ENCODE measurements around the gene TTLL11. TPM values are rescaled to one million over a fixed set of nuclear protein-coding genes. Genes with fewer than 3 reads are reported as not detected.

The TTLL11 gene
- polyA plus RNA-seq, 1 donor from 2014 or later = 8.0 TPM

DNA sequence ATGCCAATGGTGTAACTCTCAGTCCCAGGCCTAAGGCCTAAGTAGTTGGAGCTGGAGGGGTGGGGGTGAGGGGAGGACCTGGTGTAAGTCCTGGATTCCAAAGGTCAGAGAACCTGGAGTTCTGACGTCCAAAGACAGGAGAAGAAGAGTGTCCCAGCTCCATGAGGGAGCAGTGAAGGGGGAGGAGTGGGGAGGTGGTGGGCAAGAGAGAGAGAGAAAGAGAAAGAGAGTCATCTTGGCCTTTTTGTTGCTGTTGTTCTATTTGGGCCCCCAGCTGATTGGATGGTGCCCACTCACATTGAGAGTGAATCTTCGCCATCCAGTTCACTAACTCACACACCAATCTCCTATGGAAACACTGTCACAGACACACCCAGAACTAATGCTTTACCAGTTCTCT, 242.7 kb downstream of the TTLL11 start:
- no peaks in the 10 kb centered on the region for H4K20me1 ChIP-seq (ENCODE audit: insufficient read depth)
- H3K9me2 ChIP-seq (ENCODE audit: insufficient read depth, low read length) = no peaks in the 10 kb centered on the region
- H3K4me2 ChIP-seq (ENCODE audit: low read length) = no peak overlapping the region
- no peaks in the 10 kb centered on the region for H3K9me3 ChIP-seq (ENCODE audit: low read length)
- H2AFZ ChIP-seq (ENCODE audit: low read depth, low read length) = no peak overlapping the region
- no peak overlapping the region for H3K27ac ChIP-seq (ENCODE audit: low read length)
- no peak overlapping the region for H3K9ac ChIP-seq (ENCODE audit: low read length)
- no peak overlapping the region for H3K4me3 ChIP-seq (ENCODE audit: low read length)
- no peaks in the 10 kb centered on the region for H3F3A ChIP-seq (ENCODE audit: insufficient read depth, low read length, poor library complexity, severe bottlenecking)
- TF ChIP-seq, protein P1, sequence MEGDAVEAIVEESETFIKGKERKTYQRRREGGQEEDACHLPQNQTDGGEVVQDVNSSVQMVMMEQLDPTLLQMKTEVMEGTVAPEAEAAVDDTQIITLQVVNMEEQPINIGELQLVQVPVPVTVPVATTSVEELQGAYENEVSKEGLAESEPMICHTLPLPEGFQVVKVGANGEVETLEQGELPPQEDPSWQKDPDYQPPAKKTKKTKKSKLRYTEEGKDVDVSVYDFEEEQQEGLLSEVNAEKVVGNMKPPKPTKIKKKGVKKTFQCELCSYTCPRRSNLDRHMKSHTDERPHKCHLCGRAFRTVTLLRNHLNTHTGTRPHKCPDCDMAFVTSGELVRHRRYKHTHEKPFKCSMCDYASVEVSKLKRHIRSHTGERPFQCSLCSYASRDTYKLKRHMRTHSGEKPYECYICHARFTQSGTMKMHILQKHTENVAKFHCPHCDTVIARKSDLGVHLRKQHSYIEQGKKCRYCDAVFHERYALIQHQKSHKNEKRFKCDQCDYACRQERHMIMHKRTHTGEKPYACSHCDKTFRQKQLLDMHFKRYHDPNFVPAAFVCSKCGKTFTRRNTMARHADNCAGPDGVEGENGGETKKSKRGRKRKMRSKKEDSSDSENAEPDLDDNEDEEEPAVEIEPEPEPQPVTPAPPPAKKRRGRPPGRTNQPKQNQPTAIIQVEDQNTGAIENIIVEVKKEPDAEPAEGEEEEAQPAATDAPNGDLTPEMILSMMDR (IDR thresholded peaks at IDR 0.05; ENCODE audit: poor library complexity, severe bottlenecking) = no peak
- no peak for TF ChIP-seq TAF1 (IDR thresholded peaks at IDR 0.05; ENCODE audit: low read depth)
- TF ChIP-seq, protein P2, sequence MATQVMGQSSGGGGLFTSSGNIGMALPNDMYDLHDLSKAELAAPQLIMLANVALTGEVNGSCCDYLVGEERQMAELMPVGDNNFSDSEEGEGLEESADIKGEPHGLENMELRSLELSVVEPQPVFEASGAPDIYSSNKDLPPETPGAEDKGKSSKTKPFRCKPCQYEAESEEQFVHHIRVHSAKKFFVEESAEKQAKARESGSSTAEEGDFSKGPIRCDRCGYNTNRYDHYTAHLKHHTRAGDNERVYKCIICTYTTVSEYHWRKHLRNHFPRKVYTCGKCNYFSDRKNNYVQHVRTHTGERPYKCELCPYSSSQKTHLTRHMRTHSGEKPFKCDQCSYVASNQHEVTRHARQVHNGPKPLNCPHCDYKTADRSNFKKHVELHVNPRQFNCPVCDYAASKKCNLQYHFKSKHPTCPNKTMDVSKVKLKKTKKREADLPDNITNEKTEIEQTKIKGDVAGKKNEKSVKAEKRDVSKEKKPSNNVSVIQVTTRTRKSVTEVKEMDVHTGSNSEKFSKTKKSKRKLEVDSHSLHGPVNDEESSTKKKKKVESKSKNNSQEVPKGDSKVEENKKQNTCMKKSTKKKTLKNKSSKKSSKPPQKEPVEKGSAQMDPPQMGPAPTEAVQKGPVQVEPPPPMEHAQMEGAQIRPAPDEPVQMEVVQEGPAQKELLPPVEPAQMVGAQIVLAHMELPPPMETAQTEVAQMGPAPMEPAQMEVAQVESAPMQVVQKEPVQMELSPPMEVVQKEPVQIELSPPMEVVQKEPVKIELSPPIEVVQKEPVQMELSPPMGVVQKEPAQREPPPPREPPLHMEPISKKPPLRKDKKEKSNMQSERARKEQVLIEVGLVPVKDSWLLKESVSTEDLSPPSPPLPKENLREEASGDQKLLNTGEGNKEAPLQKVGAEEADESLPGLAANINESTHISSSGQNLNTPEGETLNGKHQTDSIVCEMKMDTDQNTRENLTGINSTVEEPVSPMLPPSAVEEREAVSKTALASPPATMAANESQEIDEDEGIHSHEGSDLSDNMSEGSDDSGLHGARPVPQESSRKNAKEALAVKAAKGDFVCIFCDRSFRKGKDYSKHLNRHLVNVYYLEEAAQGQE (IDR thresholded peaks at IDR 0.05; ENCODE audit: borderline replicate concordance) = no peak
- no peaks in the 10 kb centered on the region for H3K36me3 ChIP-seq (ENCODE audit: insufficient read depth, low read length)
- H3K27me3 ChIP-seq (ENCODE audit: insufficient read depth, low read depth, low read length) = no peaks in the 10 kb centered on the region
- H3K79me2 ChIP-seq (replicated peaks; ENCODE audit: insufficient read depth, low read length) = no peaks in the 10 kb centered on the region

DNA sequence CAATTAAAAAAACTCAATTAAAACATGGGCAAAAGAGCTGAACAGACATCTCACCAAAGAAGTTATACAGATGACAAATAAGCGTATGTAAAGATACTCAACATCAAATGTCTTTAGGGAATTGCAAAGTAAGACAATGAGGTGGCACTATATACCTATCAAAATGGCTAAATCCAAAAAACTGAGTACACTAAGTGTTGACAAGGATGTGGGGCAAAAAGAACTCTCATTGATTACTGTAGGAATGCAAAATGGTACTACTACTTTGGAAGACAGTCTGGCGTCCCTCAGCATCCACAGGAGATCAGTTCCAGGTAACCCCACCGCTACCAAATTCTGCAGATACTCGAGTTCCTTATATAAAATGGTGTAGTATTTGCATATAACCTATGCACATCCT, 243.6 kb downstream of the TTLL11 start:
- no peak overlapping the region for H2AFZ ChIP-seq (ENCODE audit: low read depth, low read length)

More for the DNA sequence above, 243.6 kb downstream of the TTLL11 start:
- H3K36me3 ChIP-seq (ENCODE audit: insufficient read depth, low read length) = no peaks in the 10 kb centered on the region
- no peaks in the 10 kb centered on the region for H3K9me2 ChIP-seq (ENCODE audit: insufficient read depth, low read length)
- no peaks in the 10 kb centered on the region for H3F3A ChIP-seq (ENCODE audit: insufficient read depth, low read length, poor library complexity, severe bottlenecking)
- no peak overlapping the region for H3K27ac ChIP-seq (ENCODE audit: low read length)
- H3K4me2 ChIP-seq (ENCODE audit: low read length) = no peak overlapping the region
- H3K9me3 ChIP-seq (ENCODE audit: low read length) = no peaks in the 10 kb centered on the region
- TF ChIP-seq, protein P2 (IDR thresholded peaks at IDR 0.05; ENCODE audit: borderline replicate concordance) = no peak
- TF ChIP-seq RAD21 (conservative IDR thresholded peaks at IDR 0.05) (no peak), EZH2 (IDR thresholded peaks at IDR 0.05; ENCODE audit: borderline replicate concordance, insufficient read depth, low read length, poor library complexity, severe bottlenecking) (no peak), MXI1 (conservative IDR thresholded peaks at IDR 0.05; ENCODE audit: poor library complexity, severe bottlenecking) (no peak), TAF1 (IDR thresholded peaks at IDR 0.05; ENCODE audit: low read depth) (no peak), EP300 (conservative IDR thresholded peaks at IDR 0.05; ENCODE audit: poor library complexity, severe bottlenecking) (no peak), POLR2AphosphoS5 (IDR thresholded peaks at IDR 0.05) (no peak), SMC3 (conservative IDR thresholded peaks at IDR 0.05; ENCODE audit: poor library complexity) (no peak)
- TF ChIP-seq, protein P1 (IDR thresholded peaks at IDR 0.05; ENCODE audit: poor library complexity, severe bottlenecking) = no peak
- H3K27me3 ChIP-seq (ENCODE audit: insufficient read depth, low read depth, low read length) = no peaks in the 10 kb centered on the region
- H3K9ac ChIP-seq (ENCODE audit: low read length) = no peak overlapping the region
- no peak overlapping the region for H3K4me3 ChIP-seq (ENCODE audit: low read length)
- no peaks in the 10 kb centered on the region for H3K79me2 ChIP-seq (replicated peaks; ENCODE audit: insufficient read depth, low read length)
- no peaks in the 10 kb centered on the region for H4K20me1 ChIP-seq (ENCODE audit: insufficient read depth)
